Sigmoid colon (tissue), 7 donors: ENCODE results near the gene ROBO1. TPM values are rescaled to one million over a fixed set of nuclear protein-coding genes. Genes with fewer than 3 reads are reported as not detected.

Source experiments
- DNase-seq: peaks from one replicate; pipeline ENCODE4 v3.0.0-alpha.2; 2019
- H3K27ac ChIP-seq, 4 donors: fragments of 200-600 bp; sonication (generic); one replicate each; pipeline ENCODE4 v1.5.1; 2016 to 2019; ENCODE audit warnings: mild to moderate bottlenecking in 1 of 4
- H3K27me3 ChIP-seq, 3 donors: fragments of 200-600 bp; sonication (generic); one replicate each; pipeline ENCODE4 v1.5.1; 2019; ENCODE audit warnings: mild to moderate bottlenecking in 1 of 3
- H3K36me3 ChIP-seq, 4 donors: fragments of 200-600 bp; sonication (generic); one replicate each; pipeline ENCODE4 v1.5.1; 2016 to 2019
- H3K4me1 ChIP-seq, 4 donors: fragments of 200-600 bp; sonication (generic); one replicate each; pipeline ENCODE4 v1.5.1; 2017 to 2019
- H3K4me3 ChIP-seq, 4 donors: fragments of 200-600 bp; sonication (generic); one replicate each; pipeline ENCODE4 v1.5.1; 2017 to 2019; ENCODE audit warnings: mild to moderate bottlenecking in 2 of 4, moderate library complexity in 1 of 4
- H3K9me3 ChIP-seq, 4 donors: fragments of 200-600 bp in 3 of 4; sonication (generic) in 3 of 4; one replicate each; pipeline versions ENCODE4 v1.5.1 to v1.6.1; 2013 to 2019
- EP300 ChIP-seq, 4 donors: sonication (generic); formaldehyde crosslinking; IDR thresholded peaks; one replicate each; pipeline ENCODE4 v1.6.1; 2017; ENCODE audit warnings: antibody characterized with exemption in 4 of 4
- POLR2A ChIP-seq, 2 donors: fragments of 450-650 bp; IDR thresholded peaks; one replicate each; pipeline ENCODE4 v1.6.1; 2016; ENCODE audit warnings: antibody characterized with exemption in 2 of 2, mild to moderate bottlenecking in 2 of 2, moderate library complexity in 2 of 2
- POLR2AphosphoS5 ChIP-seq, 4 donors: sonication (generic); formaldehyde crosslinking; IDR thresholded peaks; one replicate each; pipeline ENCODE4 v1.6.1; 2017; ENCODE audit warnings: antibody characterized with exemption in 4 of 4
- WGBS, 2 donors: extraction: QIAGEN DNeasy Blood & Tissue Kit; methylation state at CpG; one replicate each; pipeline ENCODE4 v1.1.7; 2013; 5-methylcytosine and 5-hydroxymethylcytosine counted together
- intact Hi-C: fragments of 100-400 bp; cut with DNase I; formaldehyde crosslinking; loops from one replicate; pipeline ENCODE4 v1.15.1; 2023
- polyA plus RNA-seq, 3 donors: library from polyadenylated mRNA; stranded (reverse); fragments of 200-250 nt; gene quantifications; one replicate each; pipeline ENCODE4 v1.2.3, GENCODE V29; 2013
- total RNA-seq, 4 donors: library from RNA; depleted of rRNA; stranded (reverse); fragments of >200 nt; gene quantifications; one replicate each; pipeline ENCODE4 v1.1.0, GENCODE V29; 2016
- TF ChIP-seq, protein P1 (sequence below), 4 experiments: fragments of 450-650 bp in 3 of 4; fragments of 200-600 bp in 1 of 4; IDR thresholded peaks; one replicate each; pipeline ENCODE4 v1.5.1; 2016 to 2019; ENCODE audit warnings: antibody characterized with exemption in 4 of 4, mild to moderate bottlenecking in 3 of 4, moderate library complexity in 2 of 4
- donor health status: healthy with polysubstance abuse.
- donor health status: Bipolar disorder and iron deficiency.
- donor health status: healthy.

The ROBO1 gene
- total and polyA plus RNA-seq, 7 donors, result 0.69 to 45.7 (median 32.4) TPM

DNA sequence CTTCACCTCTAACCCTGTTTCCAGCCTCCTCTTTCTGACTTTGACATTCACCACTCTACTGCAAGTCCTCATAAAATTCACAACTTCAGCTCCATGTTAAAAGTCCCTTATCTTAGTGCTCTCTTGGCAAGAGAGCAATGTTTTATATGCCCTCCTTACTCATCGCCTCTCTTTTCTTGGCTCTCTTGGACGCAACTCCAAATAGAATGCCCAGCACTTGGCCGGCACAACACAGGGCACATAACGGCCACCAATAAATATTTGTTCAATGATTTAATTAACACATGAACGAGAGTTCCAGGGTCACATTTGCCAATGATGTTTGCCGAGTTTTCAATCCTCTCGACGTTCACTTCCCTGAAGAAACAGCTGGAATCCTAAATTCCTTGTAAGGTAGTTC lies 401.4 kb downstream of the ROBO1 start:
- peak overlapping the region in 3 of 4 donors; percentile 38 to 46 (median 39) for H3K27ac ChIP-seq
- no peaks in the 10 kb centered on the region for H3K36me3 ChIP-seq
- no peak for DNase-seq
- peaks cover 0 to 38% (median 17%) of the 10 kb centered on the region in 4 donors for H3K4me1 ChIP-seq
- no peaks in the 10 kb centered on the region for H3K27me3 ChIP-seq
- no peak overlapping the region for H3K4me3 ChIP-seq
- intact Hi-C loops, result loop anchor here (5.0 kb wide), 3 partner anchors 131 to 349 kb away; no protein-coding TSS in a partner anchor
- no peak for TF ChIP-seq EP300 (IDR thresholded peaks at IDR 0.05)
- no peak for TF ChIP-seq POLR2A (IDR thresholded peaks at IDR 0.05)
- TF ChIP-seq, protein P1, sequence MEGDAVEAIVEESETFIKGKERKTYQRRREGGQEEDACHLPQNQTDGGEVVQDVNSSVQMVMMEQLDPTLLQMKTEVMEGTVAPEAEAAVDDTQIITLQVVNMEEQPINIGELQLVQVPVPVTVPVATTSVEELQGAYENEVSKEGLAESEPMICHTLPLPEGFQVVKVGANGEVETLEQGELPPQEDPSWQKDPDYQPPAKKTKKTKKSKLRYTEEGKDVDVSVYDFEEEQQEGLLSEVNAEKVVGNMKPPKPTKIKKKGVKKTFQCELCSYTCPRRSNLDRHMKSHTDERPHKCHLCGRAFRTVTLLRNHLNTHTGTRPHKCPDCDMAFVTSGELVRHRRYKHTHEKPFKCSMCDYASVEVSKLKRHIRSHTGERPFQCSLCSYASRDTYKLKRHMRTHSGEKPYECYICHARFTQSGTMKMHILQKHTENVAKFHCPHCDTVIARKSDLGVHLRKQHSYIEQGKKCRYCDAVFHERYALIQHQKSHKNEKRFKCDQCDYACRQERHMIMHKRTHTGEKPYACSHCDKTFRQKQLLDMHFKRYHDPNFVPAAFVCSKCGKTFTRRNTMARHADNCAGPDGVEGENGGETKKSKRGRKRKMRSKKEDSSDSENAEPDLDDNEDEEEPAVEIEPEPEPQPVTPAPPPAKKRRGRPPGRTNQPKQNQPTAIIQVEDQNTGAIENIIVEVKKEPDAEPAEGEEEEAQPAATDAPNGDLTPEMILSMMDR (IDR thresholded peaks at IDR 0.05), result no peak
- no peak for TF ChIP-seq POLR2AphosphoS5 (IDR thresholded peaks at IDR 0.05)
- no peaks in the 10 kb centered on the region for H3K9me3 ChIP-seq
- 25 to 63% methylated on average over 8 of the region's 8 CpGs for WGBS, 2 donors

DNA sequence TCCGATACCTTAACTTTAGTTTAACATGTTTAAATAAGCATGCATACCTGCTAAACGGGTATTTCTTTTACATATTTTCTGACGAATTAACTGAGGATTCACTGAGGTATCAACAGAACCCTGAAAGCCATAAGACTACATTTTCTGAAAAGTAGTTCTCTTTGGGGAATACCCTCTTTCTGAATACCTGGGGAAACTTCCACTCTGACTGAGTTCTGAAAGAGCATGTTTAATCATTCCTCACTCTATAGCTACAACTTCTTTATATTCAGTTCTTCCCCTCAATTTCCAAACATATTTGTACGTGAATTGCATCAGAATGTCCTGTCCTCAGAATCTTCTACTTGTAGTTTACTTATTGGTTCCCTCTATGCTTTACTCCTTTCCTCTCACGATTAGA lies 403.0 kb downstream of the ROBO1 start:
- TF ChIP-seq POLR2A (IDR thresholded peaks at IDR 0.05) (no peak), POLR2AphosphoS5 (IDR thresholded peaks at IDR 0.05) (no peak)
- TF ChIP-seq, protein P1 (IDR thresholded peaks at IDR 0.05), result no peak
- Histone ChIP-seq H3K4me1 (peaks cover 0 to 49% (median 18%) of the 10 kb centered on the region in 4 donors), H3K27me3 (no peaks in the 10 kb centered on the region), H3K9me3 (no peaks in the 10 kb centered on the region), H3K36me3 (no peaks in the 10 kb centered on the region), H3K27ac (no peak overlapping the region), H3K4me3 (no peak overlapping the region)
- intact Hi-C loops, result loop anchor here (5.0 kb wide), 5 partner anchors 133 to 707 kb away; no protein-coding TSS in a partner anchor
- WGBS, 2 donors, result 73 to 87% methylated on average over 5 of the region's 5 CpGs
- no peak for DNase-seq

DNA sequence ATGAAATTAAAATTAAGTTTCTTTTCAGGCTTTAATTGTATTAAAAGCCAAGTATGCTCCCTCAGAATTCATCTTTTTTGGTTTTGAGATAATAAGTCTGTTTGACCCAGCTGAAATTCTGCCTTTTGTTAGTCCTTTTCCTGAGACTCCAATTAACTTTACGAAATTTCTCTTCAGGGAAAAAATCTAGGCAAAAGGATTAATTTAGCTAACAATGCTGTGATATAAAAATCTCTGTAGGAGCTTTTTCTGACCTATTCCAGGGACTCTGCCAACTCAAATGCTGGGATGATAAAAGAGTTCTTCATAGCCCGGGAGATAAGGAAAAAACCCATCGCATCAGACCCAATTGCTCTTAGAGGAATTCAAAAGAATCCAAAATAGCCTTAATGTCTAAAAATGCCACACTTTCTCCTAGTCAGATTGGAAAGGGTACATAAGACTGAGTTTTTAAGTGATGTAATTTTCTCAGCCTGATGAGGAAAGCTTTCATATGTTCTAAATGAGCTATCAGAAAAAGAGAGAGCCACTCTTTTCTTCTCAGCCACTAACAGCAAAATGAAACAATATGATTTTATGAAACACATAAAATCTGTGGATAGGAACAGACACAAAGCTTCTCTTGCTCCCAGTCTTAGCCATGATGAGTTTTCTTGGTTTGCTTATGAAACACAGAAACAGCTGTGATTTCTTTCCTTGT lies 405.1 kb downstream of the ROBO1 start:
- H3K27me3 ChIP-seq, result no peaks in the 10 kb centered on the region
- H3K4me1 ChIP-seq, result peaks cover 0 to 59% (median 23%) of the 10 kb centered on the region in 4 donors
- DNase-seq, result no peak
- H3K36me3 ChIP-seq, result no peaks in the 10 kb centered on the region
- TF ChIP-seq, protein P1 (IDR thresholded peaks at IDR 0.05), result no peak
- TF ChIP-seq POLR2AphosphoS5 (IDR thresholded peaks at IDR 0.05) (no peak), EP300 (IDR thresholded peaks at IDR 0.05) (no peak), POLR2A (IDR thresholded peaks at IDR 0.05) (no peak)
- H3K4me3 ChIP-seq, result no peak overlapping the region
- no peaks in the 10 kb centered on the region for H3K9me3 ChIP-seq
- WGBS, 2 donors, result 65 to 81% methylated on average over 3 of the region's 3 CpGs
- intact Hi-C loops, result loop anchor here (2.0 to 5.0 kb wide), 3 partner anchors 276 to 705 kb away; no protein-coding TSS in a partner anchor
- peak overlapping the region in 2 of 4 donors; percentile 17 to 46 for H3K27ac ChIP-seq

DNA sequence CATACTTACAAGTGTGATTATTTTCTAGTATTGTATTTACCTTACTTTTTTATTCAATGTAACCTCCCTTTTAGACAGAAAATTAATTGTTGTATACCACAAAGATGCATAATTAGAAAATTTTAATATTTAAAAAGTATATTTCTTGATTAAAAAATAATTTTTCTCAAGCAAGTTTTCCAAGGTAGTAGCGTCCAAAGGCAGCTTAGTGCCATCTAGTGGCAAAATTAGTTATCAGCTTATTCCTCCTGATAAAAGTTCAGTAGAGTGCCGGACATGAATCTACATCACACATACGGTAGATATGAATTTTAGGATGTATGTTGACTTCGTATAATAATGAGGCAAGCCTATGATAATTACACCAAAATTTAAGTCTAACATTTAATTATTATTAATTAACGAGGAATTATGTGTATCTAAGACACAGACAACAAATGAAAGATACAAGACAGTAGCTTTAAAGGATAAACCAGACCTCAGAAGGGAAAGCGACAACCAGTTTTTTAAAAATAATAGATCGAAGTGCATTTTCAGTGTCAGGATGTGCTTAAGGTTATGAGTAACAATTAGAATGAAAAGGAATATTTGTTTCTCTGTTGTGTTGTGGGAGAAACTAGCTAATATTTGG lies 405.9 kb downstream of the ROBO1 start:
- TF ChIP-seq POLR2AphosphoS5 (IDR thresholded peaks at IDR 0.05), result no peak
- TF ChIP-seq, protein P1 (IDR thresholded peaks at IDR 0.05), result peak; percentile 41 to 79 (median 60)
- peaks cover 0 to 55% (median 23%) of the 10 kb centered on the region in 4 donors for H3K4me1 ChIP-seq
- no peaks in the 10 kb centered on the region for H3K27me3 ChIP-seq
- peak overlapping the region in 1 of 4 donors; percentile 17 for H3K27ac ChIP-seq
- H3K4me3 ChIP-seq, result peak overlapping the region in 1 of 4 donors; percentile 9
- WGBS, 2 donors, result 20 to 22% methylated on average over 7 of the region's 7 CpGs
- intact Hi-C loops, result loop anchor here (2.0 to 5.0 kb wide), 3 partner anchors 275 to 705 kb away; no protein-coding TSS in a partner anchor
- no peak for DNase-seq
- H3K9me3 ChIP-seq, result no peaks in the 10 kb centered on the region
- no peaks in the 10 kb centered on the region for H3K36me3 ChIP-seq
